Measurements from ENCODE around the gene FAM167B. TPM values are rescaled to one million over a fixed set of nuclear protein-coding genes. Genes with fewer than 3 reads are reported as not detected.
A peak's percentile ranks its signal among the peaks of the same experiment; 100 is the strongest.

FAM167B gene
- total RNA-seq, 3 donors from 2014 or later (not counting 1 experiment from before 2014, with no cell fraction given), result 0.54 to 1.3 (median 0.80) TPM

- Histone ChIP-seq H3K9me3 (ENCODE audit: control insufficient read depth, insufficient read depth, low read length) (no peaks in the 10 kb centered on the region), H3K4me1 (ENCODE audit: control insufficient read depth, insufficient read depth, low read length) (peaks cover 56% of the 10 kb centered on the region), H3K4me3 (ENCODE audit: low read length) (no peak overlapping the region), H3K36me3 (ENCODE audit: control insufficient read depth, insufficient read depth, low read length) (no peaks in the 10 kb centered on the region), H3K27ac (ENCODE audit: low read length) (peak overlapping the region; percentile 51), H3K27me3 (ENCODE audit: control insufficient read depth, insufficient read depth, low read length) (no peaks in the 10 kb centered on the region)
- ATAC-seq (no peak), DNase-seq (no peak)
- no peaks in the 10 kb centered on the region for H3K36me3 Mint-ChIP-seq
- WGBS (ENCODE audit: insufficient coverage), result 96% methylated on average over 12 of the region's 12 CpGs
- intact Hi-C loops (cut with micrococcal nuclease), result no loop called here
- H3K9me3 Mint-ChIP-seq, result no peaks in the 10 kb centered on the region
- H3K27ac Mint-ChIP-seq, result peak overlapping the region; percentile 93 to 96
- TF ChIP-seq, protein P1, sequence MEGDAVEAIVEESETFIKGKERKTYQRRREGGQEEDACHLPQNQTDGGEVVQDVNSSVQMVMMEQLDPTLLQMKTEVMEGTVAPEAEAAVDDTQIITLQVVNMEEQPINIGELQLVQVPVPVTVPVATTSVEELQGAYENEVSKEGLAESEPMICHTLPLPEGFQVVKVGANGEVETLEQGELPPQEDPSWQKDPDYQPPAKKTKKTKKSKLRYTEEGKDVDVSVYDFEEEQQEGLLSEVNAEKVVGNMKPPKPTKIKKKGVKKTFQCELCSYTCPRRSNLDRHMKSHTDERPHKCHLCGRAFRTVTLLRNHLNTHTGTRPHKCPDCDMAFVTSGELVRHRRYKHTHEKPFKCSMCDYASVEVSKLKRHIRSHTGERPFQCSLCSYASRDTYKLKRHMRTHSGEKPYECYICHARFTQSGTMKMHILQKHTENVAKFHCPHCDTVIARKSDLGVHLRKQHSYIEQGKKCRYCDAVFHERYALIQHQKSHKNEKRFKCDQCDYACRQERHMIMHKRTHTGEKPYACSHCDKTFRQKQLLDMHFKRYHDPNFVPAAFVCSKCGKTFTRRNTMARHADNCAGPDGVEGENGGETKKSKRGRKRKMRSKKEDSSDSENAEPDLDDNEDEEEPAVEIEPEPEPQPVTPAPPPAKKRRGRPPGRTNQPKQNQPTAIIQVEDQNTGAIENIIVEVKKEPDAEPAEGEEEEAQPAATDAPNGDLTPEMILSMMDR (IDR thresholded peaks at IDR 0.05), result no peak
- H3K27me3 Mint-ChIP-seq (ENCODE audit: low read depth in 2 of 2), result no peaks in the 10 kb centered on the region
- H3K4me1 Mint-ChIP-seq, result peaks cover 44 to 55% of the 10 kb centered on the region in 2 donors
- peak overlapping the region; percentile 75 for H3K4me3 Mint-ChIP-seq
These were observed 430 bp downstream of the FAM167B start for GRCh38 chr1:32247452-32247851.

GRCh38 chr1:32247983-32248889 is 1.2 kb downstream of the FAM167B start:
- Histone ChIP-seq H3K4me3 (ENCODE audit: low read length) (no peak overlapping the region), H3K9me3 (ENCODE audit: control insufficient read depth, insufficient read depth, low read length) (no peaks in the 10 kb centered on the region), H3K27ac (ENCODE audit: low read length) (peak overlapping the region; percentile 51), H3K4me1 (ENCODE audit: control insufficient read depth, insufficient read depth, low read length) (peaks cover 61% of the 10 kb centered on the region), H3K36me3 (ENCODE audit: control insufficient read depth, insufficient read depth, low read length) (no peaks in the 10 kb centered on the region), H3K27me3 (ENCODE audit: control insufficient read depth, insufficient read depth, low read length) (no peaks in the 10 kb centered on the region)
- Mint-ChIP-seq H3K4me1 (peaks cover 50 to 57% of the 10 kb centered on the region in 2 donors), H3K27me3 (ENCODE audit: low read depth in 2 of 2) (no peaks in the 10 kb centered on the region), H3K27ac (peak overlapping the region; percentile 93 to 96), H3K9me3 (no peaks in the 10 kb centered on the region), H3K36me3 (no peaks in the 10 kb centered on the region), H3K4me3 (peak overlapping the region; percentile 100)
- DNase-seq (peak; percentile 75 to 85), ATAC-seq (peak; percentile 29 to 63 (median 53))
- WGBS (ENCODE audit: insufficient coverage), result 8% methylated on average over 28 of the region's 31 CpGs
- TF ChIP-seq, protein P1 (IDR thresholded peaks at IDR 0.05), result peak; percentile 91
- intact Hi-C loops (cut with micrococcal nuclease), result no loop called here

DNA sequence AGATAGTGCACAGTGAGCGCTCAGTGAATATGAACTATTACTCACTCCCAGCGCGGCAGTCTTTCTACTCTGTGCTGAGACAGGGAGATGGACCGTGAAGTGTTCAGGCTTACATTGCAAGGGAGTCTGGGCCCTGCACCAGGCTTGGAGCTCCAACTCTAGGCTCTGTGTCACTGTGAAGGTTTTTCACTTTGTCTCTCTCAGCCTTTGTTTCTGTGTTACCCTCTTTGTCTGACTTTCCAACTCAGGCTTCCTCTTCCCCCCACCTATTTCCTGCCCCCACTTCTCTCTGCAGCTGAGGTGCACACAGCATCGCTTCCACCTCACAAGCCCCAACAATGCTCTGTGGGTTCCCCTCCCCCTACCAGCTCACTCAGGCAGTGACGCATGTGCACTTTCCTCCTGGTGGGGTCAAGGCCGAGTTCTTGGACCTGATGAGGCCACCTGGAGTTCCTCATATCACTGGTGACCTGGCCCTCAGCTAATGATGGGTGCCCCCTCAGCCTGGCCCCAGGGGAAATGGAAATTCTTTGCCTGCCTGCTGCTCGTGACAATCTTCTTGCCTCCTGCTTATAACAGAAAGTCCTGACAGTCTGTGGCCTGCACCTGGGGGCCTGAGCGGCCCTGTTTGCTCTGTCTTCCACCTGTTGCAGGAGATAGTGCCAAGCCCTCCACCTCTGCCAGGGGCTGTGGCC is 3.0 kb downstream of the FAM167B start:
- no peaks in the 10 kb centered on the region for H3K9me3 Mint-ChIP-seq
- Histone ChIP-seq H3K4me1 (ENCODE audit: control insufficient read depth, insufficient read depth, low read length) (peaks cover 79% of the 10 kb centered on the region), H3K27ac (ENCODE audit: low read length) (peak overlapping the region; percentile 86), H3K27me3 (ENCODE audit: control insufficient read depth, insufficient read depth, low read length) (no peaks in the 10 kb centered on the region), H3K9me3 (ENCODE audit: control insufficient read depth, insufficient read depth, low read length) (no peaks in the 10 kb centered on the region), H3K36me3 (ENCODE audit: control insufficient read depth, insufficient read depth, low read length) (no peaks in the 10 kb centered on the region), H3K4me3 (ENCODE audit: low read length) (peak overlapping the region; percentile 4)
- no peaks in the 10 kb centered on the region for H3K36me3 Mint-ChIP-seq
- 4% methylated on average over 9 of the region's 9 CpGs for WGBS (ENCODE audit: insufficient coverage)
- TF ChIP-seq, protein P1 (IDR thresholded peaks at IDR 0.05), result no peak
- H3K27ac Mint-ChIP-seq, result peak overlapping the region; percentile 93 to 96
- DNase-seq (peak; percentile 72 to 94), ATAC-seq (peak; percentile 72 to 85 (median 82))
- peaks cover 56 to 71% of the 10 kb centered on the region in 2 donors for H3K4me1 Mint-ChIP-seq
- intact Hi-C loops (cut with micrococcal nuclease), result loop anchor here (2.0 to 5.0 kb wide), 3 partner anchors 15 to 41 kb away; no protein-coding TSS in a partner anchor
- no peaks in the 10 kb centered on the region for H3K27me3 Mint-ChIP-seq (ENCODE audit: low read depth in 2 of 2)
- H3K4me3 Mint-ChIP-seq, result peak overlapping the region; percentile 100
